SK-N-SH (cell line): Measurements from ENCODE around the gene GGA3. TPM values are rescaled to one million over a fixed set of nuclear protein-coding genes. Genes with fewer than 3 reads are reported as not detected.

ENCODE experiments used
- CTCF ChIA-PET: fragments of 300-600, 350-600 bp; formaldehyde crosslinking; extraction: SDS; loops from one replicate; lab custom pipeline; 2021; lab: Yijun Ruan, JAX
- POLR2A ChIA-PET: fragments of 350-600 bp; sonication (Branson Sonifier 250); formaldehyde crosslinking; extraction: SDS; loops from one replicate; lab custom pipeline; 2020; ENCODE audit warnings: antibody characterized with exemption, inconsistent platforms; lab: Yijun Ruan, JAX
- DNase-seq: peaks from one replicate; pipeline ENCODE4 v3.0.0; 2012
- H2AFZ ChIP-seq: fragments of 200-600 bp; sonication (generic); 2 replicates; pipeline ENCODE4 v1.8.1; 2016; ENCODE audit warnings: antibody characterized with exemption, mild to moderate bottlenecking, low read depth
- H3F3A ChIP-seq: fragments of 200-600 bp; sonication (generic); replicated peaks from 2 replicates; pipeline ENCODE3; 2016; ENCODE audit warnings: antibody characterized with exemption, mild to moderate bottlenecking; ENCODE audit not compliant: insufficient read depth
- H3K27ac ChIP-seq, 2 experiments: fragments of 200-500 bp in 1 of 2; fragments of 200-600 bp in 1 of 2; sonication (Bioruptor generic) in 1 of 2; sonication (generic), shearing (Covaris generic) in 1 of 2; 2 replicates each; pipeline versions ENCODE4 v1.5.1 to v1.6.1; 2014 to 2016; ENCODE audit warnings: low read depth in 2 of 2, inconsistent platforms in 1 of 2, low read length in 1 of 2, mild to moderate bottlenecking in 1 of 2, mixed read lengths in 1 of 2
- H3K27me3 ChIP-seq: fragments of 200-600 bp; sonication (generic), shearing (Covaris generic); 2 replicates; pipeline ENCODE4 v1.6.1; 2016; ENCODE audit warnings: mixed run types; ENCODE audit not compliant: insufficient read depth
- H3K36me3 ChIP-seq, 2 experiments: fragments of 200-500 bp in 1 of 2; fragments of 200-600 bp in 1 of 2; sonication (Bioruptor generic) in 1 of 2; sonication (generic) in 1 of 2; replicated peaks in 1 of 2; 2 replicates each; pipeline versions ENCODE3 to v1.5.1; 2014 to 2016; ENCODE audit warnings: low read length in 1 of 2, mild to moderate bottlenecking in 1 of 2; ENCODE audit not compliant: insufficient read depth in 2 of 2, control insufficient read depth in 1 of 2
- H3K4me1 ChIP-seq, 2 experiments: fragments of 200-500 bp in 1 of 2; fragments of 200-600 bp in 1 of 2; sonication (Bioruptor generic) in 1 of 2; sonication (generic), shearing (Covaris generic) in 1 of 2; 2 replicates each; pipeline versions ENCODE4 v1.5.1 to v1.6.1; 2014 to 2016; ENCODE audit warnings: low read depth in 1 of 2, low read length in 1 of 2, mixed run types in 1 of 2; ENCODE audit not compliant: insufficient read depth in 2 of 2, control insufficient read depth in 1 of 2
- H3K4me2 ChIP-seq: fragments of 200-600 bp; sonication (generic), shearing (Covaris generic); 2 replicates; pipeline ENCODE4 v1.6.1; 2017; ENCODE audit warnings: mixed run types
- H3K4me3 ChIP-seq, 2 experiments: fragments of 200-500 bp in 1 of 2; fragments of 200-600 bp in 1 of 2; sonication (Bioruptor generic) in 1 of 2; sonication (generic), shearing (Covaris generic) in 1 of 2; 2 replicates each; pipeline versions ENCODE4 v1.5.1 to v1.8.1; 2014 to 2016; ENCODE audit warnings: low read depth in 2 of 2, inconsistent platforms in 1 of 2, low read length in 1 of 2, mild to moderate bottlenecking in 1 of 2, mixed read lengths in 1 of 2, moderate library complexity in 1 of 2
- H3K79me2 ChIP-seq: fragments of 200-600 bp; sonication (generic); 2 replicates; pipeline ENCODE4 v1.8.1; 2017; ENCODE audit warnings: mild to moderate bottlenecking; ENCODE audit not compliant: insufficient read depth
- H3K9ac ChIP-seq: fragments of 200-600 bp; sonication (generic); 2 replicates; pipeline ENCODE4 v1.6.1; 2017; ENCODE audit warnings: mixed run types
- H3K9me2 ChIP-seq: fragments of 200-600 bp; sonication (generic); 2 replicates; pipeline ENCODE4 v1.6.1; 2017; ENCODE audit warnings: mixed run types
- H3K9me3 ChIP-seq: fragments of 200-600 bp; sonication (generic); 2 replicates; pipeline ENCODE4 v1.6.1; 2017; ENCODE audit warnings: mixed run types, mild to moderate bottlenecking, moderate library complexity
- H4K20me1 ChIP-seq: fragments of 200-600 bp; sonication (generic); 2 replicates; pipeline ENCODE4 v1.6.1; 2017; ENCODE audit warnings: mild to moderate bottlenecking, mixed run types; ENCODE audit not compliant: insufficient read depth
- CHD2 ChIP-seq: fragments of 150-350 bp; IDR thresholded peaks from 2 replicates; pipeline ENCODE4 v1.6.1; 2018; ENCODE audit warnings: low read length; ENCODE audit not compliant: partially characterized antibody
- CTCF ChIP-seq: fragments of 200-600 bp; sonication (generic); IDR thresholded peaks from 2 replicates; pipeline ENCODE4 v1.6.1; 2017; ENCODE audit warnings: antibody characterized with exemption, mild to moderate bottlenecking, moderate library complexity
- ELF1 ChIP-seq: IDR thresholded peaks from 2 replicates; pipeline ENCODE4 v1.4.0; 2012
- FOSL2 ChIP-seq: IDR thresholded peaks from 2 replicates; pipeline ENCODE4 v1.4.0; 2012; ENCODE audit warnings: low read depth, mild to moderate bottlenecking, moderate library complexity, borderline replicate concordance
- FOXJ3 ChIP-seq: sonication (generic); formaldehyde crosslinking; IDR thresholded peaks from 2 replicates; pipeline ENCODE4 v1.5.1; 2020; ENCODE audit warnings: mild to moderate bottlenecking, missing genetic modification reagents
- GATA2 ChIP-seq: sonication (generic); formaldehyde crosslinking; IDR thresholded peaks from 2 replicates; pipeline ENCODE4 v1.5.0; 2020; ENCODE audit warnings: mild to moderate bottlenecking, missing genetic modification reagents
- JUND ChIP-seq: IDR thresholded peaks from 2 replicates; pipeline ENCODE4 v1.4.0; 2012
- MAX ChIP-seq: IDR thresholded peaks from 2 replicates; pipeline ENCODE4 v1.4.0; 2012; ENCODE audit warnings: low read depth
- MEF2A ChIP-seq: IDR thresholded peaks from 2 replicates; pipeline ENCODE4 v1.4.0; 2012; ENCODE audit warnings: low read depth, borderline replicate concordance
- MXI1 ChIP-seq: IDR thresholded peaks from 2 replicates; pipeline ENCODE4 v1.6.1; 2012; ENCODE audit warnings: mild to moderate bottlenecking, low read depth, low read length, improper control_type of control experiment
- NFIC ChIP-seq: IDR thresholded peaks from 2 replicates; pipeline ENCODE4 v1.4.0; 2012; ENCODE audit warnings: borderline replicate concordance
- PBX3 ChIP-seq: IDR thresholded peaks from 2 replicates; pipeline ENCODE4; 2012
- RAD21 ChIP-seq: IDR thresholded peaks from 2 replicates; pipeline ENCODE4 v1.6.1; 2012; ENCODE audit warnings: mild to moderate bottlenecking, low read length
- RCOR1 ChIP-seq: fragments of 150-350 bp; IDR thresholded peaks from 2 replicates; pipeline ENCODE4 v1.6.1; 2017; ENCODE audit warnings: antibody characterized with exemption, low read length
- RFX5 ChIP-seq: IDR thresholded peaks from 2 replicates; pipeline ENCODE4 v1.6.1; 2012; ENCODE audit warnings: mild to moderate bottlenecking, improper control_type of control experiment, low read length
- SMC3 ChIP-seq: IDR thresholded peaks from 2 replicates; pipeline ENCODE4 v1.6.1; 2012; ENCODE audit warnings: low read depth, low read length, improper control_type of control experiment
- TCF12 ChIP-seq: IDR thresholded peaks from 2 replicates; pipeline ENCODE4 v1.4.0; 2012
- USF1 ChIP-seq: IDR thresholded peaks from 2 replicates; pipeline ENCODE4 v1.4.0; 2012; ENCODE audit warnings: low read depth, borderline replicate concordance
- USF2 ChIP-seq: fragments of 150-350 bp; IDR thresholded peaks from 2 replicates; pipeline ENCODE4 v1.6.1; 2017; ENCODE audit warnings: antibody characterized with exemption, low read length, low read depth, borderline replicate concordance
- ZBTB33 ChIP-seq: IDR thresholded peaks from 2 replicates; pipeline ENCODE4 v1.4.0; 2012; ENCODE audit warnings: low read depth, borderline replicate concordance
- WGBS: methylation state at CpG from one replicate; pipeline ENCODE4 v1.1.6; 2017; ENCODE audit warnings: low lambda C conversion rate; 5-methylcytosine and 5-hydroxymethylcytosine counted together
- polyA plus RNA-seq, 3 experiments: library from polyadenylated mRNA; depleted of rRNA; stranded (reverse); fragments of >200 nt; gene quantifications; 2 replicates each; pipeline ENCODE4 v1.2.3, GENCODE V29; 2012

The GGA3 gene
- polyA plus RNA-seq, 1 of the 3 experiments (the other 2 are of a cell fraction), result 42.5 TPM

GRCh38 chr17:75271955-75272847 lies 10.8 kb upstream of the GGA3 start:
- H3K27ac ChIP-seq, result peak overlapping the region; percentile 5 to 97; a peak in 3 of 4 replicates
- H3K9me3 ChIP-seq, result no peaks in the 10 kb centered on the region
- no peak for TF ChIP-seq NFIC
- no peak for TF ChIP-seq ZBTB33
- TF ChIP-seq RAD21, result no peak
- no peak for TF ChIP-seq USF2
- no peak for TF ChIP-seq RFX5
- no peak for TF ChIP-seq GATA2
- no peak for TF ChIP-seq USF1
- TF ChIP-seq FOXJ3 (CRISPR knock-in tag), result no peak; the same call in 1 of the 2 replicates
- TF ChIP-seq TCF12, result no peak
- TF ChIP-seq ELF1, result no peak
- no peak for TF ChIP-seq JUND
- no peak for TF ChIP-seq CTCF
- no peak for TF ChIP-seq MXI1
- no peak for TF ChIP-seq CHD2
- TF ChIP-seq RCOR1, result no peak
- no peak for TF ChIP-seq MEF2A
- TF ChIP-seq FOSL2, result no peak
- no peak for TF ChIP-seq SMC3
- TF ChIP-seq MAX, result no peak
- no peak for TF ChIP-seq PBX3
- peaks cover 24 to 44% of the 10 kb centered on the region in 2 experiments; a peak in 3 of 4 replicates for H3K4me1 ChIP-seq
- peak overlapping the region; percentile 93; the same call in 1 of the 2 replicates for H2AFZ ChIP-seq
- peaks cover 9% of the 10 kb centered on the region for H3K79me2 ChIP-seq
- H3K27me3 ChIP-seq, result no peaks in the 10 kb centered on the region
- DNase-seq, result peak; percentile 78
- ChIA-PET CTCF (interaction anchor here (1.0 to 6.8 kb wide), 38 partner anchors 11 to 408 kb away, joined by 3 to 102 read pairs (median 4); partner anchors contain the start of genes ATP5PD, GGA3, GRB2 and KCTD2), POLR2A (interaction anchor here (0.7 to 5.3 kb wide), 10 partner anchors 10 to 140 kb away, joined by 3 to 67 read pairs (median 7); partner anchors contain the start of genes GGA3, GRB2, MRPS7 and SLC25A19)
- H3K4me2 ChIP-seq, result peak overlapping the region; percentile 100
- 61% methylated on average over 23 of the region's 24 CpGs for WGBS
- H3K4me3 ChIP-seq, result peak overlapping the region; percentile 74 to 79
- H3K36me3 ChIP-seq, result peaks cover 0 to 2% of the 10 kb centered on the region in 2 experiments
- H4K20me1 ChIP-seq, result no peaks in the 10 kb centered on the region
- peak overlapping the region; percentile 83 for H3K9ac ChIP-seq
- peaks cover 6% of the 10 kb centered on the region for H3F3A ChIP-seq
- H3K9me2 ChIP-seq, result no peaks in the 10 kb centered on the region
